Urinary bladder (tissue), 4 donors: ENCODE data around the gene PSKH1. TPM values are rescaled to one million over a fixed set of nuclear protein-coding genes. Genes with fewer than 3 reads are reported as not detected.
A peak's percentile ranks its signal among the peaks of the same experiment; 100 is the strongest.
"Not testable (repeated sequence)": the region's sequence is repeated elsewhere in the genome, so short reads cannot be mapped to it uniquely, and the experiment has no call there.

ENCODE experiments used
- DNase-seq: peaks from one replicate; pipeline ENCODE4 v3.0.0-alpha.2; 2015; ENCODE audit errors: extremely low spot score
- H3K27ac ChIP-seq: one replicate; pipeline ENCODE4 v1.5.1; 2013; ENCODE audit warnings: low read depth, mild to moderate bottlenecking, moderate library complexity
- H3K36me3 ChIP-seq: one replicate; pipeline ENCODE4 v1.6.1; 2013; ENCODE audit warnings: mild to moderate bottlenecking, moderate library complexity; ENCODE audit not compliant: insufficient read depth
- H3K4me1 ChIP-seq: one replicate; pipeline ENCODE4 v1.6.1; 2013; ENCODE audit warnings: mild to moderate bottlenecking, moderate library complexity; ENCODE audit not compliant: insufficient read depth
- H3K4me3 ChIP-seq: one replicate; pipeline ENCODE4 v1.5.1; 2013; ENCODE audit warnings: low read depth, low read length
- WGBS: extraction: QIAGEN DNeasy Blood & Tissue Kit; methylation state at CpG from one replicate; pipeline ENCODE4 v1.1.7; 2013; 5-methylcytosine and 5-hydroxymethylcytosine counted together
- polyA plus RNA-seq: library from polyadenylated mRNA; stranded (reverse); fragments of 200-250 nt; gene quantifications from one replicate; pipeline ENCODE4 v1.2.3, GENCODE V29; 2013
- total RNA-seq: library from RNA; depleted of rRNA; stranded (reverse); fragments of >200 nt; gene quantifications from one replicate; pipeline ENCODE4 v1.2.3, GENCODE V29; 2014
- donor health status: healthy with polysubstance abuse.
- donor health status: healthy.

Gene PSKH1
- total and polyA plus RNA-seq, 2 donors, result 9.9 to 39.0 TPM

DNA sequence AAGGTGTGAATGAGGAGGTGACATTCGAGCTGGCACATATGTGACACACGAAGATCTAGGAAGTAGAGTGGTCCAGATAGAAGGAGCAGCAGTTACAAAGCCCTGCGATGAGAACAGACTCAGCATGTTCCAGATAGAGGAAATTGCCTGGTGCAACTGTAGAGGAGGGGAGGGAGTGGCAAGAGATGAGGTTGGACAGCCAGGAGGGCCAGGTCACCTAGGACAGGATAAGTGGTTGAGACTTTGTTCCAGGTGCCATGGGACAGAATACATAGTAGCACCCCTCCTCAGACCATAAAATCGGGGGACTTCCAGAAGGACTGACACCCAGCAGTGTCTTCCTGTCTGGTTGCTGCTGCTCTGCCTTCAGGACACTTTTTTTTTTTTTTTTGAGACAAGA lies 34.6 kb upstream of the PSKH1 start:
- 74% methylated on average over 4 of the region's 4 CpGs for WGBS
- Histone ChIP-seq H3K4me3 (no peak overlapping the region), H3K27ac (peak overlapping the region; percentile 67), H3K4me1 (peaks cover 3% of the 10 kb centered on the region), H3K36me3 (no peaks in the 10 kb centered on the region)
- no peak for DNase-seq

DNA sequence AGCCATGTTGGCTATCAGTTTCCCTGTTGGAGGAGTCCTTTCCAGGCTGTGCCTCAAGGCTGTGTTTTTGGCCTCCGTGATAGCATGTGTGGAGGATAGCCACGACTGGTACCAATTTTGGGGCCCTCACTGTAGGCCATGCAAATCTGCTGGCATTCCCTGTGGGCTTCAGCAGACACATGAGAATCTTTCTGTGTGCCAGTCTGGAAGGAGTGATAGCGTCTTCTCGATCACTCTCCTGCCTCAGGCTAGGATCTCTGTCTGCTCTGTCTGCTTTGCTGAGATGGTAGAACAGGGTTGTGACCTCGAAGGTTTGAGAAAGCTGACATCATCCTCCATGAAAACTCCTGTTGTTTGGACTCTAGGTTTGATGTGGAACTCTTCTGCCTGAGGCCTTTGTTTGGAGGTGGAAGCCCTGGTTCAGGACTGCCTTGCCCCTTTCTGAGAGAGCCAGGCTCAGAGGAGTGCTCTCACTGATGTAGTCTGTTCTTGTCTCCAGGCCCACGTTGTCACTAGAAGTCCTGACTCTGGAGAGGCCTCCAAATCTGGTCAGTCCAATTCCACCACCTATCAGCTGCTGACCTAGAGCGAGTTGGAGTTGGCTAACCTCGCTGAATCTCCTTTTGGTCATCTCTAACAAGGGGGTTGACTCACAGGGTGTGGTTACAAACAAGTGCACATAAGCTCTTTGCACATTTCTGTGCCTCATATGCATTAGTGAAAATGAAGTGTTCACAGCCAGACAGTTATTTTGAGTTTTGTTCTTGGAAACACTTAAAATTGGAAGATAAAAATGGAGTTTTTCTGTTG lies 32.3 kb upstream of the PSKH1 start:
- WGBS, result 77% methylated on average over 8 of the region's 8 CpGs
- no peak for DNase-seq
- peaks cover 5% of the 10 kb centered on the region for H3K4me1 ChIP-seq
- no peak overlapping the region for H3K4me3 ChIP-seq
- H3K36me3 ChIP-seq, result no peaks in the 10 kb centered on the region
- no peak overlapping the region for H3K27ac ChIP-seq

DNA sequence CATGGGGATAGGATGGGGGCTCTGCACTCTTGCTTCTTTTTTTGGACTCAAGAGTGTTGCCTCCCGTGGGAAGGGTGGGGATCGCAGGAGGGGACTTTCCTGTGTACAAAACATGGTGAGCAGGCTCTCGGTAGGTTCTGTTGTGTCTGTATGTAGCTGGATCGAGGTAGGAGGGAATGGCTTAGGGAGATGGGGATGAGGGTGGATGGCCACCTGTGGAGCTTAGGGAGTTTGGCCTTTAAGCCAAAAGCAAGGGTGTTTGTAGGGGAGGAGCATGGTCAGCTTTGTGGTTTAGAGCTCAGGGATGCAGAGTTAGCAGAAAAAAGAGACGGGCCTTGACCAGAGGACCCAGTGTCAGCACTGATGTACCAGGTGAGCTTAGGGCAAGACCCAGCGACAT lies 31.2 kb upstream of the PSKH1 start:
- Histone ChIP-seq H3K36me3 (no peaks in the 10 kb centered on the region), H3K27ac (no peak overlapping the region), H3K4me1 (peaks cover 4% of the 10 kb centered on the region), H3K4me3 (no peak overlapping the region)
- DNase-seq, result no peak
- WGBS, result 87% methylated on average over 6 of the region's 6 CpGs

DNA sequence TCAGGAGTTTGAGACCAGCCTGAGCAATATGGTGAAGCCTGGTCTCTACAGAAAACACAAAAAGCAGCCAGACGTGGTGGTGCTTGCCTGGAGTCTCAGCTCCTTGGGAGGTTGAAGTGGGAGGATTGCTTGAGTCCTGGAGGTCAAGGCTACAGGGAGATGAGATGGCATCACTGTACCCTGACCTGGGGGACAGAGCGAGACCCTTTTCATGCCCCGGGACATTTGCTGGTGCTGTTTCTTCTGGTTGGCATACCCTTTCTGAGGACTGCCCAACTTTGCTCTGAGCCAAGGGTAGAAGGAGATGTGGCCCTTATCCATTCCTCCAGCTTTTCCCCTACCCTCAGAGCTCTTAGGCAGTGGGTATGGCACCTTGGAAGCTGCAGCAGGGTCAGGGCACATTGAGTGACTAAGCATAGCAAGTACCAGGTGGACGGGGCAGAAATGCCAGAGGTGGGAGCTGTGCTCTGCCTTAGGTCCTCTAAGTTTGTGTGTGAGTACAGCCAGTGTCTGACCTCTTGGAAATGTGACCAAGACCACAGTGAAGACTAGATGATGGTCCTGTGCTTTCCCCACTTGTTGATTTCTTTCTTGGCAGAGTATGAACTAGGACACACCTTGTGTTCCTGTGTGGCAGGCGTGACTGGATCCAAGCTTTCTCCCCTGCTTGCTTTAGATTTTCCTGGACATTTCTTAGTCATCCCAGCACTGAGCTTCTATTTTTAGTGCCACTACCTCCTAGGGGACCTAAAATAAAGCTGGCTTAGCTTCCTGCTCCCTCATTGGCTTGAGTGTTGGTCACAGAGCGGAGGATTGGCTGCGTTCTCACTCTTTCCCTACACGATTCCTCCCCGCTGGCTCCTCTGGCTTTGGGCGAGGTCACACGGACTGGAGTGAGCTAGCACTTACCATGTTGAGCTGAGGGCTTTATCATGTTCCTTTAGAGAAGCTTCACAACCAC lies 30.2 kb upstream of the PSKH1 start:
- H3K36me3 ChIP-seq, result no peaks in the 10 kb centered on the region
- H3K4me1 ChIP-seq, result peaks cover 1% of the 10 kb centered on the region
- H3K27ac ChIP-seq, result peak overlapping the region; percentile 42
- 64% methylated on average over 11 of the region's 11 CpGs for WGBS
- no peak for DNase-seq
- no peak overlapping the region for H3K4me3 ChIP-seq

DNA sequence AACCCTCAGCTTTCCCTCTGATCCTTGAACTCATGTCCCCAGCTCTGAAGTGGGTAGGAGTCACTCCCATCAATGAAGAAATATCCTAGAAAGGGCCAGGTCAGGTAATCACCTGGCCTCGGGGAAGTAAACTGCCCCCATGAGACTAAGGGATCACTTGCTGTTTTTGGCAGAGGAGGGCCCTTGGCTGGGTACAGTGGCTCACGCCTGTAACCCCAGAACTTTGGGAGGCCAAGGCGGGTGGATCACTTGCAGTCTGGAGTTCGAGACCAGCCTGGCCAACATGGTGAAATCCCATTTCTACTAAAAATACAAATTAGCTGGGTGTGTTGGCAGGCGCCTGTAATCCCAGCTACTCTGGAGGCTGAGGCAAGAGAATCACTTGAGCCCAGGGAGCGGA lies 29.0 kb upstream of the PSKH1 start:
- H3K36me3 ChIP-seq, DNase-seq, H3K4me1 ChIP-seq, H3K4me3 ChIP-seq, H3K27ac ChIP-seq: not testable (repeated sequence)
- WGBS, result 93% methylated on average over 6 of the region's 6 CpGs

DNA sequence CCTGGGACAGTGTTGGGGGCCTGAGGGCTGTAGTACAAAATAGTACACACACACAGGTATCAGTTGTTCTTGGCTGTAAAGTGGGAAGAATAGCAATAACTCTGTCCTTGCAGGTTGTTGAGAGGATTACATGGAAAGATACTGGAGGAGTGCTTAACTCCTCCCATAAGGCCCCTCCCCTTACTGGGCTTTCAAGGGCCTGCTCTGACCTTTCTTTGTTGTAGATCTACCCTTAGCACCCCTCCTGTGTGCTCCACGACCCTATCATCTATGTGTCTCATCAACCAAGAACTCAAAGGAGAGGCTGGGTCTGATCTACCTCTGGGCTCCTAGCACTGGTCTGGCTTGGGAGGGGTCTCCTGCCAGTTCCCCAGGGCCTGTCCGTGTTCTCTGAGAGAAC lies 28.5 kb upstream of the PSKH1 start:
- no peaks in the 10 kb centered on the region for H3K36me3 ChIP-seq
- peaks cover 1% of the 10 kb centered on the region for H3K4me1 ChIP-seq
- no peak overlapping the region for H3K27ac ChIP-seq
- H3K4me3 ChIP-seq, result no peak overlapping the region
- no peak for DNase-seq
- WGBS, result 69% methylated on average over 2 of the region's 2 CpGs

DNA sequence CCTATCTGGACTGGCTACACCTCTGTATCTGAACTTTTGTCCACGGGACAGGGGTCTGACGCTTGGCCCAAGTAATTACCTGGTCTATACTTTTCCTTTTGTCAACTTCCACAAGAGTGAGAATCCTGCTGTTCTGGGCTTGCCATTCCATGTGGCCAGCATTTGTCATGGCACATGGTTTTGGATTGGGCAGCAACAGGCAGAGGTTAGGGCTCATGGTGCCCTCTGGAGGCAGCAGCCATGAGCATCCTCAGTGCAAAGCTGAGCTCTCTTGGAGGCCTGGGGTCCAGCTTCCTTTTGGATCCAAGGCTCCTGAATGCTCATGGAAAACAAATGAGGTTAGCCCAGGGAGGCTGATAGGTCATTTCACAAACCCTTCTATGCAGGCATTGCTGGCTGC lies 27.7 kb upstream of the PSKH1 start:
- Histone ChIP-seq H3K4me3 (no peak overlapping the region), H3K36me3 (no peaks in the 10 kb centered on the region), H3K4me1 (peaks cover 1% of the 10 kb centered on the region), H3K27ac (no peak overlapping the region)
- no peak for DNase-seq
- 94% methylated on average over 2 of the region's 2 CpGs for WGBS

DNA sequence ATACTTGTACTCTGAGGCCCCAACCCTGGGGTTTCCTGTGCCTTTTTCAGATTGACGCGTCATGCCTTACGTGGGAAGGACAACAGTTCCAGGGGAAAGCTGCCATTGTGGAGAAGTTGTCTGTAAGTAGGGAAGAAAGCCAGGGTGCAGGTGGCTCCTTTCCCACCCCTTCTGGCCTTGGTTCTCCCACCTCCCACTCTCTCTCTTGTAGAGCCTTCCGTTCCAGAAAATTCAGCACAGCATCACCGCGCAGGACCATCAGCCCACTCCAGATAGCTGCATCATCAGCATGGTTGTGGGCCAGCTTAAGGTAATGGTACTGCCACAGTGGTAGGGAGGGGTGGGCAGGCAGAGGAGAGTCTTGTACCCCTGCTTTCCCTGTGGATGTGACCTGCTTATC lies 24.8 kb upstream of the PSKH1 start:
- H3K4me1 ChIP-seq, result peaks cover 1% of the 10 kb centered on the region
- 92% methylated on average over 6 of the region's 6 CpGs for WGBS
- no peaks in the 10 kb centered on the region for H3K36me3 ChIP-seq
- H3K4me3 ChIP-seq, result no peak overlapping the region
- DNase-seq, result no peak
- H3K27ac ChIP-seq, result no peak overlapping the region

DNA sequence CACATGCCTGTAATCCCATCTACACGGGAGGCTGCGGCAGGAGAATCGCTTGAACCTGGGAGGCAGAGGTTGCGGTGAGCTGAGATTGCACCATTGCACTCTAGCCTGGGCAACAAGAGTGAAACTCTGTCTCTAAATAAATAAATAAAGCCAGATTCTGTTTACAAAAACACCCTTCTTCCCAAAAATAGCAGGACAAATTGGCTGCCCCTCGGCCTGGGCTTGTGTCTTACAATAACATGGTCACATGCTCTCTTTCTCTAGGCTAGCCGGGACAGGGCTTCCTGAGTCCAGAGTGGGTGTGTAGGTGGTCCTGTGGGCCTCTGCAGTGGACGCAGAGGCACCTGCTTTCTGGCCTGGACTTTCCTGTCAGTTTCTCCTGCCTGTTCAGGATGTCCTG lies 23.4 kb upstream of the PSKH1 start:
- Histone ChIP-seq H3K4me3 (no peak overlapping the region), H3K4me1 (peaks cover 2% of the 10 kb centered on the region), H3K36me3 (no peaks in the 10 kb centered on the region), H3K27ac (no peak overlapping the region)
- WGBS, result 87% methylated on average over 7 of the region's 7 CpGs
- no peak for DNase-seq

DNA sequence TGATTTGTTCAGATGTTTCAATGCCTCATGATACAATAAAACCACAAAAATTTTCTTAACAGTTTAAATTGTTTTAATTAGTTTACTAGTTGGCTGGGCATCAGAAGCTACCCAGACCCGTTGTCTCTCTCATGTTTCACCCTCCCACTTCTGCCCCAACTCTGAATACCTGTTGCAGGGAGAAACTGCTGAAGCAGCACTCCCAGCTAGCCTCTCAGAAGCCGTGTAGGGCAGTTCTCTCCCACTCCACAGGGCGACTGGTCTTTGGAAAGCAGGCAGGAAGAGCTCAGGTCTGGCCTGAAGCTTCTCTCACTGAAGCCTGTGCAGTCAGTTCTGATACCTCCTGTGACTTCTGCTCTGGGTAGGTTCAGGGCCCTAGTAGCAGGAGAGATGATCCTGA lies 21.8 kb upstream of the PSKH1 start:
- Histone ChIP-seq H3K4me3 (no peak overlapping the region), H3K27ac (no peak overlapping the region), H3K4me1 (peaks cover 2% of the 10 kb centered on the region), H3K36me3 (no peaks in the 10 kb centered on the region)
- no peak for DNase-seq
- WGBS, result 73% methylated on average over 3 of the region's 3 CpGs

DNA sequence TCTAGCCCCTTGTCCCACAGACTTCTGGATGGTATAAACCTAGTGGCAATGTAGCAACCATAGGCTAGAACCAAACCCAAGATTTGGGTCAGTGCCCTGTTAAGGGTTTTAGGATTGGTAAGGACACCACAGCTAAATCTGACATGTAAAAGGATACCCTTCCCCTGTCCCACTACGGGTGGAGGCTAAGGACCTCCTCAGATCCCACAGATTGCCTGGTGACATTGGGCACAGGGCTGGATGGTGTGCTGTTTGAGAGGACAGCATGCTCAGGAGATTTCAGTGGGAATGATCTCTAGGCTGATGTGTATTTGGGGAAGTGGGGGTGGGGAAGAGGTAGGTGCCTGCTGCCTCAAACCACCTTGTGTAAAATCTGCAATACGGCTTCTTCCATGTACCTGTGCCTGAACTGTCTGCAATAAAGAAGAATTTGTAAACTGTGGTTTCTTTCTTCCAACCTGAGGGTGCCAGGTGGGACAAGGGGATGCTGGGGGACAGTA lies 20.9 kb upstream of the PSKH1 start:
- no peak overlapping the region for H3K4me3 ChIP-seq
- no peak overlapping the region for H3K27ac ChIP-seq
- no peaks in the 10 kb centered on the region for H3K36me3 ChIP-seq
- 53% methylated on average over 2 of the region's 2 CpGs for WGBS
- peaks cover 2% of the 10 kb centered on the region for H3K4me1 ChIP-seq
- DNase-seq, result no peak

DNA sequence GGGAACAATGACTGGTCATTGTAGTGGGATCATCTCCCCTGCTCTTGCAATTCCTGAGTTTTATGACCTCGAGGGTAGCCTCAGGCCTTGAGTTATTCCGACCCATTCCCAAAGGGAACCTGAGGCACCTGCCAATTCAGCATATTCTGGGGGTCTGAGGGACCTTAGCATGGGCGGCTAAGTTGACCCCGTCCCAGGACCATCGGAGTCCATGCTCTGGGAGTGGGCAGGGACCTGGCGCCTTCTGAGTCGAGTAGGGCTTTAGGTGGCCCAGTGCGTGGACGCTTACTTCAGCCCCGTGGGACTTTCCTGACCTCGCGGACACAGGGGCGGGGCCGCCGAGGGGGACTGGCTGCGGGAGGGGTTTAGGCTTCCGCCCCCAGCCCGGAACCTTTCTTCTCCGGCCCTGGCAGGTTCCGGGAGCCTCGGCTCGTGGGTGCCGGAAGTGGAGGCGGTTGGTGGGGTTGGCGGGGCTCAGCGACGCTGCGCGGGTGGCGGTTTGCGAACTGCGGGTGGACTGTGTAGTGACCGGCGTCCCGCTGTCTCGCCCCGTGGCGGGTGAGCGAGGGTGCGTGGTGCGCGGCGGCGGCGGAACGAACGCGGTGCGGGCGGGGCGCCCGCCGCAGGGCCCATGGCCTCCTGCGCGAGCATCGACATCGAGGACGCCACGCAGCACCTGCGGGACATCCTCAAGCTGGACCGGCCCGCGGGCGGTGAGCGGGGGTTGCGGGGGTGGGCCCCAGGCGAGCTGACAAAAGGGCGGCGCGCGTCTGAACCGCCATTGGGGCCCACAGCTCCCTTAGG lies 20.2 kb upstream of the PSKH1 start, which contains the start of gene EDC4:
Gene EDC4 (plus strand): TSS at position 422 of the 804 bp plus-strand sequence. CDS start 210 bp downstream, at position 632.
- Histone ChIP-seq H3K4me1 (peaks cover 2% of the 10 kb centered on the region), H3K36me3 (peaks cover 4% of the 10 kb centered on the region), H3K4me3 (peak within 1 kb of the TSS; percentile 94), H3K27ac (peak within 1 kb of the TSS; percentile 76)
- 2% methylated on average over 72 of the region's 72 CpGs for WGBS
- no peak for DNase-seq
